Activated naive CD4-positive, alpha-beta T cell treated with anti-CD3 and anti-CD28 coated beads, Interleukin-2, amount 10 ng/mL, durations not matched to agents 7 days and 5 days (primary cell): ENCODE results near the gene PPIF.

ENCODE experiments used
- CTCF ChIA-PET: fragments of 350-600 bp; sonication (Branson Sonifier 250); formaldehyde crosslinking; loops from one replicate; lab custom pipeline; 2021; ENCODE audit warnings: antibody characterized with exemption; lab: Charles Lee
- DNase-seq: peaks from one replicate; pipeline ENCODE4 v3.0.0-alpha.2; 2020
- H3K27ac Mint-ChIP-seq: one replicate; pipeline ENCODE4 v1.8.0; 2021; ENCODE audit warnings: mild to moderate bottlenecking, moderate library complexity, mixed read lengths
- H3K27me3 Mint-ChIP-seq: one replicate; pipeline ENCODE4 v1.8.0; 2021; ENCODE audit warnings: mild to moderate bottlenecking, mixed read lengths
- H3K36me3 Mint-ChIP-seq: one replicate; pipeline ENCODE4 v1.8.0; 2021; ENCODE audit warnings: mixed read lengths
- H3K4me1 Mint-ChIP-seq: one replicate; pipeline ENCODE4 v1.8.0; 2021; ENCODE audit warnings: mixed read lengths
- H3K4me3 Mint-ChIP-seq: one replicate; pipeline ENCODE4 v1.8.0; 2021; ENCODE audit warnings: mild to moderate bottlenecking, moderate library complexity, mixed read lengths
- H3K9me3 Mint-ChIP-seq: one replicate; pipeline ENCODE4 v1.8.0; 2021; ENCODE audit warnings: mixed read lengths

The PPIF gene

DNA sequence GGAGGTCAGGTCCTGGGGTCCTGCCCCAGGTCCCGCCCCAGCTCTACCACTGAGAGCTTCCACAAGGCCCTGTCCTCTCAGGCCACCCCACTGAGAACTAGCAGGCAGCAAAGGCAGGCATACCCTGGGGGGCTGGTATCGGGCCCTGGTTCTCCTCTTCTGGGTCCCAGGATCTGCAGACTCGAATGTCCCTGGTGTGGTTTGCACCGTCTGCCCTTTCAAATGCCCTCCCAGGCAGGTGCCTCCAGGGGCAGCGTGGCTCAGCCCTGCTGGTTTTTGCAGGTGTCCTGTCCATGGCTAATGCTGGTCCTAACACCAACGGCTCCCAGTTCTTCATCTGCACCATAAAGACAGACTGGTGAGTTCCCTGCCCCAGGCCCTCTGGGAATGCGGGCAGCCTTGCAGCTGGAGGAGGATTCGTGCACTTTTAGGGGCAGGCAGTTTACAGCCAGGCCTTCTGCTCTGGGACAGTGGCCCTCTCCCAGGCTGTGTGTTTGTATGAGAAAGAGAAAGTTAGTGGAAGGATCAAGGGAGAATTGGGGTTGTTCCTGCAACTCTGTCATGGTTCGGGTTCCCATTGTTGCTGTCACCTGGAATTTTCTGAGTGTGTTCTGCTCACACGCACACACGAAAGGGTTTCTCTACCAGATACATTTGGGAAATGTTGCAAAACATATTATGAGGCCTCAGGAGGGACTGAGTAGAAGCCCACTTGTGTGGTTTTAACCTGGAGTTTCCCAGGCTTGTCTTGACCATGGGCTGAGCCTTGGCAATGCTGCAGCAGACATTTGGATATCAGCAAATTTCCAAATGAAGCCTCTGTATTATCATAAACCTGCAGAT, 5.0 kb downstream of the PPIF start:
- Mint-ChIP-seq H3K27me3 (no peaks in the 10 kb centered on the region), H3K36me3 (peaks cover 67% of the 10 kb centered on the region), H3K4me1 (peaks cover 46% of the 10 kb centered on the region), H3K27ac (no peak overlapping the region), H3K9me3 (no peaks in the 10 kb centered on the region), H3K4me3 (no peak overlapping the region)
- CTCF ChIA-PET: no interaction called here
- DNase-seq: no peak

DNA sequence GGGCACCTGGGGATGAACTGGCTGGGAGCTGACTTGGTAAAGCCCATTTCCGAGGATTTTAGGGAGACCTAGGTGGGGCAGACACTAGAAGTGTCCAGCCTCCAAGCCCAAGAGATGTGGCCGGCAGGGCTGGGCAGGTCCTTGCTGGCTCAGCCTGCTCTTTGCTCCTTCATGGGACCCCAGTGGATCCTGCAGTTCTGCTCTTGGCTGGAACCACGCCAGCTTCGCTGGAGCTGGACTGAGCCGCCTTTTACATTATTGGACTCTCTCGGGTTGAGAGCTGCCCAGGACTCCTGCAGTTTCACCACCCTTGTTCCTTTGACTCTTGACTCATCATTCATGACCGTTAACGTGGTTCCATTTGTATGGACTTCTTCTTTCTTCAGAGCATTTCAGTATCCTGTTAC, 5.7 kb downstream of the PPIF start:
- H3K4me3 Mint-ChIP-seq: no peak overlapping the region
- CTCF ChIA-PET: no interaction called here
- H3K36me3 Mint-ChIP-seq: peaks cover 71% of the 10 kb centered on the region
- peaks cover 46% of the 10 kb centered on the region for H3K4me1 Mint-ChIP-seq
- H3K9me3 Mint-ChIP-seq: no peaks in the 10 kb centered on the region
- no peak for DNase-seq
- H3K27me3 Mint-ChIP-seq: no peaks in the 10 kb centered on the region
- no peak overlapping the region for H3K27ac Mint-ChIP-seq

DNA sequence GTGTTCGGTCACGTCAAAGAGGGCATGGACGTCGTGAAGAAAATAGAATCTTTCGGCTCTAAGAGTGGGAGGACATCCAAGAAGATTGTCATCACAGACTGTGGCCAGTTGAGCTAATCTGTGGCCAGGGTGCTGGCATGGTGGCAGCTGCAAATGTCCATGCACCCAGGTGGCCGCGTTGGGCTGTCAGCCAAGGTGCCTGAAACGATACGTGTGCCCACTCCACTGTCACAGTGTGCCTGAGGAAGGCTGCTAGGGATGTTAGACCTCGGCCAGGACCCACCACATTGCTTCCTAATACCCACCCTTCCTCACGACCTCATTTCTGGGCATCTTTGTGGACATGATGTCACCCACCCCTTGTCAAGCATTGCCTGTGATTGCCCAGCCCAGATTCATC, 6.5 kb downstream of the PPIF start:
- peaks cover 39% of the 10 kb centered on the region for H3K4me1 Mint-ChIP-seq
- H3K27ac Mint-ChIP-seq: no peak overlapping the region
- H3K4me3 Mint-ChIP-seq: no peak overlapping the region
- H3K27me3 Mint-ChIP-seq: no peaks in the 10 kb centered on the region
- CTCF ChIA-PET: no interaction called here
- no peak for DNase-seq
- no peaks in the 10 kb centered on the region for H3K9me3 Mint-ChIP-seq
- H3K36me3 Mint-ChIP-seq: peaks cover 69% of the 10 kb centered on the region

DNA sequence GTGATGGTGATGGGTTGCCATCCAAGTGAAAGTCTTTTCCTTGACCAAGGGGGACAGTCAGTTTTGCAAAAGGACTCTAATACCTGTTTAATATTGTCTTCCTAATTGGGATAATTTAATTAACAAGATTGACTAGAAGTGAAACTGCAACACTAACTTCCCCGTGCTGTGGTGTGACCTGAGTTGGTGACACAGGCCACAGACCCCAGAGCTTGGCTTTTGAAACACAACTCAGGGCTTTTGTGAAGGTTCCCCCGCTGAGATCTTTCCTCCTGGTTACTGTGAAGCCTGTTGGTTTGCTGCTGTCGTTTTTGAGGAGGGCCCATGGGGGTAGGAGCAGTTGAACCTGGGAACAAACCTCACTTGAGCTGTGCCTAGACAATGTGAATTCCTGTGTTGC, 6.9 kb downstream of the PPIF start:
- no peak for DNase-seq
- no peak overlapping the region for H3K4me3 Mint-ChIP-seq
- H3K27ac Mint-ChIP-seq: no peak overlapping the region
- no peaks in the 10 kb centered on the region for H3K27me3 Mint-ChIP-seq
- peaks cover 35% of the 10 kb centered on the region for H3K4me1 Mint-ChIP-seq
- H3K9me3 Mint-ChIP-seq: no peaks in the 10 kb centered on the region
- peaks cover 66% of the 10 kb centered on the region for H3K36me3 Mint-ChIP-seq
- CTCF ChIA-PET: no interaction called here

DNA sequence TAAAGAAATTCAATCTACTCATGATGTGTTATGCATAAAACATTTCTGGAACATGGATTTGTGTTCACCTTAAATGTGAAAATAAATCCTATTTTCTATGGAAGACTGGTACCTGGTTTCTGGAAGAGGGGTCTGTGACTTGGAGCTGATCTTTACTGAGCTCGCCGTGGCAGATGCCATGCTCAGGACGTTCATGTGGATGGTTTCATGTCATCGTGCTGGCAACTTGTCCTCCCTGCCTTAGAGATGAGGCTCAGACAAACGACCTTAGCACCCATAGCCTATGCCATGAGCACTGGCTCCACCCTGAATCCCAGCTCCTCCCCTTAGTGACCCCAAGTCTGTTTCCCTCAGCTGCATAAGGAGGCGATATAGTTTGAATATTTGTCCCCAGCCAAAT, 7.3 kb downstream of the PPIF start:
- Mint-ChIP-seq H3K27me3 (no peaks in the 10 kb centered on the region), H3K9me3 (no peaks in the 10 kb centered on the region), H3K4me1 (peaks cover 30% of the 10 kb centered on the region), H3K27ac (peak overlapping the region; percentile 38), H3K36me3 (peaks cover 61% of the 10 kb centered on the region), H3K4me3 (no peak overlapping the region)
- CTCF ChIA-PET: no interaction called here
- no peak for DNase-seq

DNA sequence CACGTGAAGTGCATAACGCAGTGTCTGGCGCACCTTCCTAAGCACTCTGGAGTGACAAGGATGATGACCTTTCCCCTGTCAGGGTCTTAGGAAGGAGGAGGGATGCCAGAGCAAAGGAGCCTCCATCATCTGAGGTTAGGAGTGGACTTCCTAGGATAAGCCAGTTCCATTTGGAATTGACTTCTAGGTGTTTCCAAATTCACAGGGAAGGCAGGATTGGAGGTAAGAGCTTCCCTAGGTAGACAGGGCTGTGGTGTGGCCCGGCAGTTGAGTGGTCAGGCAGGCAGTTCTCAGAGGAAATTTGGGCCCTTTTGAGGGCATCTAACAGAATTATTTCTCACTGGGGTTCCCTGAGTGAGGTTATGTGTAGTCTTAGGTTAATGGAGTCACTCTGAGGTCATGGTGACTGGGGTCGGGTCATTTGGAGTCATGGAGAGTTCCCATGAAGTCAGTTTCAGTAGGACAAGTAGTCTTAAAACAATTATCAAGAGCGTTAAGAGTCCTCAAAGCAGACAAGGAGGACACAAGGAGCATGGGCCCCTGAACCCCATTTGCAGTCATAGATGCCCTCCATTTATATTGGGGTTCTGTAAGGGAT, 8.2 kb downstream of the PPIF start:
- CTCF ChIA-PET: interaction anchor here (1.2 kb wide), 1 partner anchor 19 kb away, joined by 4 read pairs; no protein-coding TSS in a partner anchor
- Mint-ChIP-seq H3K27ac (no peak overlapping the region), H3K9me3 (no peaks in the 10 kb centered on the region), H3K4me1 (peaks cover 22% of the 10 kb centered on the region), H3K4me3 (no peak overlapping the region), H3K36me3 (peaks cover 52% of the 10 kb centered on the region), H3K27me3 (no peaks in the 10 kb centered on the region)
- no peak for DNase-seq

DNA sequence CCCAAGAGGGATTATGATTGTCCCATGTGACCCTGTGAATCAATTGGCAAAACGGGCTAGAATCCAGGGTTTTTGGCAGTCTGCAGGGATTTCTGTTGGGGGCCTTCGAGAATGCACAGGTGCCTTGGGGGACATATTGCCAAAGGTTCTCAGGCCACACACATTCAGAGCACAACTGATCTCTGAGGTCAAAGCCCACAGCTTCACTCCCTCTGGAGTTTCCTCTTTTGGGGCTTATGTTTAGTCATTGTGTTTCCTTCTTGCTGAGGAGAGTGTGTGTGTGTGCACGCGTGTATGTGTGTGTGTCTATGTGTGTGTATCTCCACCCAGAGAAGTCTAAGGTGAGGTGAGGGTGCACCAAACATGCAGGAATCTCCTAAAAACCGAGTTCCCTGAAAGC, 8.8 kb downstream of the PPIF start:
- CTCF ChIA-PET: interaction anchor here (1.2 kb wide), 1 partner anchor 18 kb away, joined by 4 read pairs; no protein-coding TSS in a partner anchor
- H3K4me1 Mint-ChIP-seq: peaks cover 22% of the 10 kb centered on the region
- H3K27ac Mint-ChIP-seq: peak overlapping the region; percentile 50
- H3K4me3 Mint-ChIP-seq: no peak overlapping the region
- peaks cover 51% of the 10 kb centered on the region for H3K36me3 Mint-ChIP-seq
- no peak for DNase-seq
- H3K27me3 Mint-ChIP-seq: no peaks in the 10 kb centered on the region
- no peaks in the 10 kb centered on the region for H3K9me3 Mint-ChIP-seq

DNA sequence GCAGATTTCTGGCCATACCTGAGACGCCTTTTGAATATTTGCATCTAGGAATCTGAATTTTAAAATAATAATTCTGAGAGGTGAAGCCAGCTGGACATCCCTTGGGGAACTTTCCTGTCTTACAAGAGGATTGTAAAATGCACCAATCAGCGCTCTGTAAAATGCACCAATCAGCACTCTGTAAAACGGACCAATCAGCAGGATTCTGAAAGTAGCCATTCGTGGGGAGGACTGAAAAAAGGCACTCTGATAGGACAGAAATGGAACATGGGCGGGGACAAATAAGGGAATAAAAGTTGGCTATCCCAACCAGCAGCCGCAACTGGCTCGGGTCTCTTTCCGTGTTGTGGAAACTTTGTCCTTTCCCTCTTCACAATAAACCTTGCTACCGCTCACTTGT, 9.9 kb downstream of the PPIF start:
- Mint-ChIP-seq H3K4me1 (peaks cover 32% of the 10 kb centered on the region), H3K36me3 (peaks cover 49% of the 10 kb centered on the region), H3K9me3 (no peaks in the 10 kb centered on the region), H3K27me3 (no peaks in the 10 kb centered on the region), H3K4me3 (no peak overlapping the region), H3K27ac (no peak overlapping the region)
- DNase-seq: no peak
- CTCF ChIA-PET: interaction anchor here (1.4 kb wide), 1 partner anchor 41 kb away, joined by 4 read pairs; no protein-coding TSS in a partner anchor

DNA sequence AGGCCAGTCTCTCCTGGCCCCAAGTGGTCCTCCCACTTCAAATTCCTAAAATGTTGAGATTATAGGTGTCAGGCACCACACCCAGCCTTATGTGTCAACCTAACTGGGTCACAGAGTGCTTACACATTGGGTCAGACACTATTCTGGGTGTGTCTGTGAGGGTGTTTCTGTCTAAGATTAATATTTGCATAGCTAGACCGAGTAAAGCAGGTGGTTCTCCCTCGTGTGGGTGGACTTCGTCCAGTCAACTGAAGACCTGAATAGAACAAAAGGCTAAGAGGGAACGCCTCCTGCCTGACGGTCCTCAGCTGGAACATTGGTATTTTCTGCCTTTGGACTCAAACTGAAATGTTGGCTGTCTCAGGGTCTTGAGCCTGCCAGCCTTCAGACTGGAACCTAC, 11.5 kb downstream of the PPIF start:
- H3K9me3 Mint-ChIP-seq: no peaks in the 10 kb centered on the region
- peaks cover 6% of the 10 kb centered on the region for H3K27me3 Mint-ChIP-seq
- CTCF ChIA-PET: interaction anchor here (0.6 to 1.4 kb wide), 7 partner anchors 9 to 506 kb away, joined by 3 to 4 read pairs (median 4); no protein-coding TSS in a partner anchor
- H3K27ac Mint-ChIP-seq: no peak overlapping the region
- DNase-seq: no peak
- no peak overlapping the region for H3K4me3 Mint-ChIP-seq
- H3K36me3 Mint-ChIP-seq: peaks cover 36% of the 10 kb centered on the region
- H3K4me1 Mint-ChIP-seq: peaks cover 22% of the 10 kb centered on the region

DNA sequence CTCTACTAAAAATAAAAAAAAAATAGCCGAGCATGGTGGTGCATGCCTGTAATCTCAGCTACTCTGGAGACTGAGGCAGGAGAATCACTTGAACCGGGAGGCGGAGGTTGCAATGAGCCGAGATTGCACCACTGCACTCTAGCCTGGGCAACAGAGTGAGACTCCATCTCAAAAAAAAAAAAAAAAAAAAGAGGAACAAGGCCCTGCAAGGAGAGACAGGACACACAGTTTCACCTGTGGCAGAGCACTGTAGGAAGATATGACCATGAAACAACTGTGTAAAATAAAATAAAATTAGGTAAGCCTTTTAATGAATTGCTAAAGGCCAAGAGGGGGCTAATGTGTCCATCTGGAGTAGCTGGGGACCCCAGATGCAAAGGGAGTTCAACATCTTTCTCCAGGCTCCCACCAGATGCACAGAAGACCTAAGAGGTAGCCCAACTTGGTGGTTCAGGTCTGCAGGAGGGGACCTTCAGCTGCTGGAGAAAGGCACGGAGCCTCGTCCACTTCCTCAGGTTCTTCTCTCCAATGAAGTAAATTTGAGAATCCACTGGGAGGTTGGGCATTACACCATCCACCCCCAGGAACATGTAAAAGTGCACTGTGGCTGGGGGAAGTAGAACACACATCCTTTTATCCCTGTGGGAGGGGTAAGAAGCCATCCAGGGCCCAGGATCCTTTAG, 12.7 kb downstream of the PPIF start:
- CTCF ChIA-PET: interaction anchor here (1.0 to 1.8 kb wide), 2 partner anchors 12 to 15 kb away, joined by 3 to 4 read pairs; no protein-coding TSS in a partner anchor
- DNase-seq: no peak
- H3K4me3 Mint-ChIP-seq: no peak overlapping the region

DNA sequence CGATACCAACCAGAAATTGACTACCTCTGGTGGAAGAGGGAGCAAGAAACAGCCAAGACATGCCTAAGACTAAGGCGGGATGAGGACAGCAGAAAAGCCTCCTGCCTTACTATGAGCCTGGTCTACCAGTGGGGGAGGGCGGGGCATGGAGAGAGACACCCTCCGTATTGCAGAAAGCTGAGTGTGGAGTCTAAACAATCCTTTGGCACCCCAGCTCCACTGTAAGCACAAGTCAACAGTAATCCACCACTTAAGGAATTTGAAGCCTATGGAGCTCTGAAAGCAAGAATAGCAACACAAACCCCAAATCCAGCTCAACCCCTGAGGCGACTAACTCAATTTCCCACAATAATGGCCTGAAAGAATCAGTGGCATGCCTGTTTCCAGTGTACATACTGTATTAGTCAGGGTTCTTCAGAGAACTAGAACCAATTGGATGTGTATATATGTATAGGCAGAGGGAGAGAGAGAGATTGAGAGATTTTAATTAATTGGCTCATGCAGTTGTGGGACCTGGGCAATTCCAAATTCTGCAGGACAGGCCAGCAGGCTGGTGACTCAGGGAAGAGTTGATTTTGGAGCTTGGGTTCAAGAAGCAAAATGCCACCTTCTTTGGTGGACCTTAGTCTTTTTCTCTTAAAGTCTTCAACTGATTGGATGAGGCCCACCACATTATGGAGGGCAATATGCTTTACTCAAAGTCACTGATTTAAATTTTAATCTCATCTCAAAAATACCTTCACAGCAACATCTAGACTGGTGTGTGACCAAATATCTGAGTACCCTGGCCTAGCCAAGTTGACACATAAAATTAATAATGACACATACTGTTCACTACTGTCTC, 13.5 kb downstream of the PPIF start:
- Mint-ChIP-seq H3K27me3 (peaks cover 7% of the 10 kb centered on the region), H3K9me3 (peaks cover 5% of the 10 kb centered on the region), H3K4me1 (peaks cover 15% of the 10 kb centered on the region), H3K36me3 (peaks cover 17% of the 10 kb centered on the region), H3K27ac (no peak overlapping the region), H3K4me3 (no peak overlapping the region)
- CTCF ChIA-PET: interaction anchor here (1.0 to 1.8 kb wide), 2 partner anchors 13 to 14 kb away, joined by 3 to 4 read pairs; no protein-coding TSS in a partner anchor
- DNase-seq: no peak

More for the DNA sequence above, 12.7 kb downstream of the PPIF start:
- Mint-ChIP-seq H3K9me3 (peaks cover 5% of the 10 kb centered on the region), H3K27ac (no peak overlapping the region), H3K36me3 (peaks cover 25% of the 10 kb centered on the region), H3K27me3 (peaks cover 6% of the 10 kb centered on the region), H3K4me1 (peaks cover 15% of the 10 kb centered on the region)

DNA sequence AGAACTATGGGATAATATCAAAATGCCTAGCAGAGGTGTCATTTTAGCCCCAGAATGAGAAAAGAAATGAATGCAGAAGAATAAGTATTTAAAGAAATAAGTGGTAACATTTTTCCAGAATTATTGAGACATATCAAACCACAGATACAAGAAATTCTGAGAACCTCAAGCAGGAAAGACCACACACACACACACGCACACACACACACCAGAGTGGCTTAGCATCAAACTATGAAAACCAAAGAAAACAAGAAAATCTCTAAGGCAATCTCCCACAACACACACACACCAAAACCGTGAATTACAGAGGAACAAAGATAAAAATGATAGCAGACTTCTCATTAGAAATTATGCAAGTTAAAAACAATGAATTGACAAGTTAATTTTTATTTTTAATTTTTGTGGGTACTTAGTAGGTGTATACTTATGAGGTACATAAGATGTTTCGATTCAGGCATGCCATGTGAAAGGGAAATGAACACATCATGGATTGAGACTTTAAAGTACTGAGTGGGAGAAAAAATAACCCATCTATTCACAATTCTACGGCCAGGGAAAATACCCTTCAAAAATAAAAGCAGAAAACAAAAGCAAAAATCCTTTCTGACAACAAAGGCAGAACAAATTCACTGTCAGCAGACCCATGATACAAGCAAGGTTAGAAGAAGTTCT, 14.6 kb downstream of the PPIF start:
- no peak for DNase-seq
- Mint-ChIP-seq H3K27me3 (peaks cover 13% of the 10 kb centered on the region), H3K27ac (no peak overlapping the region), H3K4me1 (peaks cover 11% of the 10 kb centered on the region), H3K36me3 (peaks cover 10% of the 10 kb centered on the region), H3K9me3 (peaks cover 5% of the 10 kb centered on the region), H3K4me3 (no peak overlapping the region)
- CTCF ChIA-PET: interaction anchor here (1.8 kb wide), 1 partner anchor 13 kb away, joined by 4 read pairs; no protein-coding TSS in a partner anchor
